Liver (tissue), 9 donors: ENCODE measurements around the gene MYCL. TPM values are rescaled to one million over a fixed set of nuclear protein-coding genes. Genes with fewer than 3 reads are reported as not detected.
"Not testable (repeated sequence)": the region's sequence is repeated elsewhere in the genome, so short reads cannot be mapped to it uniquely, and the experiment has no call there.

Experiments used
- DNase-seq: peaks from one replicate; pipeline ENCODE4 v3.0.0-alpha.2; 2017; ENCODE audit warnings: low spot score
- H3K27ac ChIP-seq, 2 donors: one replicate each; pipeline ENCODE4 v1.7.0; 2013; ENCODE audit warnings: inconsistent platforms in 2 of 2, low read length in 2 of 2, control low read depth in 1 of 2, low read depth in 1 of 2, mild to moderate bottlenecking in 1 of 2
- H3K27me3 ChIP-seq, 4 donors: one replicate each; pipeline versions ENCODE4 v1.6.1 to v1.7.0; 2013; ENCODE audit warnings: low read length in 3 of 4, inconsistent platforms in 1 of 4, mild to moderate bottlenecking in 1 of 4, moderate library complexity in 1 of 4; ENCODE audit not compliant: control insufficient read depth in 4 of 4, insufficient read depth in 4 of 4
- H3K36me3 ChIP-seq, 4 donors: one replicate each; pipeline versions ENCODE4 v1.6.1 to v1.7.0; 2013; ENCODE audit warnings: low read length in 3 of 4, mild to moderate bottlenecking in 3 of 4, low read depth in 1 of 4, moderate library complexity in 1 of 4; ENCODE audit not compliant: control insufficient read depth in 4 of 4, insufficient read depth in 3 of 4
- H3K4me1 ChIP-seq, 4 donors: one replicate each; pipeline versions ENCODE4 v1.6.1 to v1.7.0; 2013; ENCODE audit warnings: low read length in 3 of 4, mild to moderate bottlenecking in 3 of 4, moderate library complexity in 1 of 4; ENCODE audit not compliant: control insufficient read depth in 4 of 4, insufficient read depth in 4 of 4
- H3K4me3 ChIP-seq, 3 donors: one replicate each; pipeline versions ENCODE4 v1.6.1 to v1.7.0; 2013; ENCODE audit warnings: low read length in 3 of 3, control low read depth in 1 of 3, low read depth in 1 of 3, mild to moderate bottlenecking in 1 of 3
- H3K9ac ChIP-seq, 2 donors: one replicate each; pipeline ENCODE4 v1.7.0; 2013; ENCODE audit warnings: low read length in 2 of 2, mild to moderate bottlenecking in 2 of 2, moderate library complexity in 2 of 2, control low read depth in 1 of 2, low read depth in 1 of 2
- H3K9me3 ChIP-seq, 4 donors: one replicate each; pipeline versions ENCODE4 v1.6.1 to v1.7.0; 2013; ENCODE audit warnings: low read length in 3 of 4; ENCODE audit not compliant: control insufficient read depth in 4 of 4
- EGR1 ChIP-seq, 2 donors: IDR thresholded peaks; 2 replicates each; pipeline ENCODE4 v1.6.1; 2016 to 2018; ENCODE audit warnings: antibody characterized with exemption in 2 of 2, low read depth in 2 of 2
- FOXA2 ChIP-seq: IDR thresholded peaks from 2 replicates; pipeline ENCODE4 v1.6.1; 2016; ENCODE audit warnings: antibody characterized with exemption
- GABPA ChIP-seq, 2 donors: IDR thresholded peaks in 1 of 2; conservative IDR thresholded peaks in 1 of 2; 2 replicates each; pipeline ENCODE4 v1.6.1; 2016; ENCODE audit warnings: antibody characterized with exemption in 2 of 2, mild to moderate bottlenecking in 1 of 2, moderate library complexity in 1 of 2
- HNF4G ChIP-seq: IDR thresholded peaks from 2 replicates; pipeline ENCODE4 v1.6.1; 2016; ENCODE audit warnings: antibody characterized with exemption
- JUND ChIP-seq, 2 donors: IDR thresholded peaks; 2 replicates each; pipeline ENCODE4 v1.6.1; 2016; ENCODE audit warnings: antibody characterized with exemption in 2 of 2
- NR2F2 ChIP-seq: IDR thresholded peaks from 2 replicates; pipeline ENCODE4 v1.6.1; 2016; ENCODE audit warnings: antibody characterized with exemption
- RAD21 ChIP-seq, 2 donors: IDR thresholded peaks; 2 replicates each; pipeline ENCODE4 v1.6.1; 2016; ENCODE audit warnings: antibody characterized with exemption in 2 of 2, mild to moderate bottlenecking in 2 of 2
- REST ChIP-seq: IDR thresholded peaks from 2 replicates; pipeline ENCODE4 v1.6.1; 2016; ENCODE audit warnings: antibody characterized with exemption, mild to moderate bottlenecking
- YY1 ChIP-seq: IDR thresholded peaks from 2 replicates; pipeline ENCODE4 v1.6.1; 2016; ENCODE audit warnings: antibody characterized with exemption, mild to moderate bottlenecking
- WGBS: extraction: QIAGEN DNeasy Blood & Tissue Kit; methylation state at CpG from one replicate; pipeline ENCODE4 v1.1.7; 2013; 5-methylcytosine and 5-hydroxymethylcytosine counted together
- polyA plus RNA-seq, 2 donors: library from polyadenylated mRNA; stranded (reverse) in 1 of 2; unstranded in 1 of 2; fragments of 200-250 nt in 1 of 2; fragments of >200 nt in 1 of 2; fragmentation: Nextera tagmentation in 1 of 2; extraction: Ambion mirVana in 1 of 2; gene quantifications; one replicate each; pipeline versions ENCODE4 v1.2.1 to v1.2.3, GENCODE V29; 2013 to 2015
- total RNA-seq, 2 donors: library from RNA; depleted of rRNA; stranded (reverse); fragments of >200 nt; gene quantifications; one replicate each; pipeline ENCODE4 v1.2.3, GENCODE V29; 2014
- TF ChIP-seq, protein P1 (sequence below): IDR thresholded peaks from 2 replicates; pipeline ENCODE4 v1.6.1; 2016; ENCODE audit warnings: antibody characterized with exemption
- TF ChIP-seq, protein P2 (sequence below): fragments of 150-350 bp; IDR thresholded peaks from 2 replicates; pipeline ENCODE4 v1.5.1; 2017; ENCODE audit warnings: improper control_type of control experiment, low read depth, low read length; ENCODE audit not compliant: missing input control
- donor health status: healthy.
- donor health status: healthy.
- donor health status: healthy.
- donor health status: healthy.
- donor health status: healthy.

The MYCL gene
- total and polyA plus RNA-seq, 4 donors, result 1.8 to 6.6 (median 2.5) TPM

DNA sequence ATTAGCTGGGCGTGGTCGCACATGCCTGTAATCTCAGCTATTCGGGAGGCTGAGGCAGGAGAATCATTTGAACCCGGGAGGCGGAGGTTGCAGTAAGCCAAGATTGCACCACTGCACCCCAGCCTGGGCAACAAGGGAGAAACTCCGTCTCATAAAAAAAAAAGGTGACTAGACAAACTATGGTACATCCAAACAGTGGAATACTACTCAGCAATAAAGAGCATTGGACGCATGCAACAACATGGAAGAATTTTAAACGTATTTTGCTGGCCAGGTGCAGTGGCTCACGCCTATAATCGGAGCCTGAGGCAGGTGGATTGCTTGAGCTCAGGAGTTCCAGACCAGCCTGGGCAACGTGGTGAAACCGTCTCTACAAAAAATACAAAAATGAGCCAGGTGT lies 30.7 kb downstream of the MYCL start:
- H3K4me3 ChIP-seq, H3K4me1 ChIP-seq, DNase-seq, H3K9me3 ChIP-seq, H3K27me3 ChIP-seq, H3K27ac ChIP-seq, H3K9ac ChIP-seq, H3K36me3 ChIP-seq: not testable (repeated sequence)
- 97% methylated on average over 12 of the region's 12 CpGs for WGBS

- H3K9me3 ChIP-seq, H3K36me3 ChIP-seq, H3K4me1 ChIP-seq, H3K4me3 ChIP-seq, DNase-seq, H3K9ac ChIP-seq, H3K27me3 ChIP-seq, H3K27ac ChIP-seq: not testable (repeated sequence)
- WGBS, result 97% methylated on average over 37 of the region's 37 CpGs
These were observed 32.1 kb downstream of the MYCL start for GRCh38 chr1:39869538-39870112.

DNA sequence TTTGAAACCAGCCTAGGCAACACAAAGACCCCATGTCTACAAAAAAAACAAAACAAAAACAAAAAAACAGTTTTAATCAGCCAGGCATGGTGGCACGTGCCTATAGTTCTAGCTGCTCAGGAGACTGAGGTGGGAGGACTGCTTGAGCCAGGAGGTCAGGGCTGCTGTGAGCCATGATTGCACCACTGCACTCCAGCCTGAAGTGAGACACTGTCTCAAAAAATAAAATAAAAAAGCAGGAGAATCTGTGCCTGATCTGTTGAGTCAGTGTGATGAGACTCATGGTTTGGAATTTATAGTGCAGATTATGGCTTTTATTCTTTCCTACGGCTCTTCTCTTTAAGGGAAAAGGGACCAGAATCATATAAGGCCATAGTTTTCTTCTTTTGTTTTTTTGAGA lies 35.0 kb downstream of the MYCL start:
- TF ChIP-seq HNF4G (no peak), RAD21 (IDR thresholded peaks at IDR 0.05) (no peak), REST (no peak), JUND (IDR thresholded peaks at IDR 0.05) (no peak), EGR1 (IDR thresholded peaks at IDR 0.05; ENCODE audit: low read depth in 2 of 2) (no peak), GABPA (IDR thresholded peaks at IDR 0.05 in 1 of 2, conservative IDR thresholded peaks at IDR 0.05 in 1 of 2) (no peak)
- TF ChIP-seq, protein P1, sequence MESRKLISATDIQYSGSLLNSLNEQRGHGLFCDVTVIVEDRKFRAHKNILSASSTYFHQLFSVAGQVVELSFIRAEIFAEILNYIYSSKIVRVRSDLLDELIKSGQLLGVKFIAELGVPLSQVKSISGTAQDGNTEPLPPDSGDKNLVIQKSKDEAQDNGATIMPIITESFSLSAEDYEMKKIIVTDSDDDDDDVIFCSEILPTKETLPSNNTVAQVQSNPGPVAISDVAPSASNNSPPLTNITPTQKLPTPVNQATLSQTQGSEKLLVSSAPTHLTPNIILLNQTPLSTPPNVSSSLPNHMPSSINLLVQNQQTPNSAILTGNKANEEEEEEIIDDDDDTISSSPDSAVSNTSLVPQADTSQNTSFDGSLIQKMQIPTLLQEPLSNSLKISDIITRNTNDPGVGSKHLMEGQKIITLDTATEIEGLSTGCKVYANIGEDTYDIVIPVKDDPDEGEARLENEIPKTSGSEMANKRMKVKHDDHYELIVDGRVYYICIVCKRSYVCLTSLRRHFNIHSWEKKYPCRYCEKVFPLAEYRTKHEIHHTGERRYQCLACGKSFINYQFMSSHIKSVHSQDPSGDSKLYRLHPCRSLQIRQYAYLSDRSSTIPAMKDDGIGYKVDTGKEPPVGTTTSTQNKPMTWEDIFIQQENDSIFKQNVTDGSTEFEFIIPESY, result no peak
- WGBS, result over 99% methylated on average over 2 of the region's 2 CpGs
- Histone ChIP-seq H3K9ac (no peak overlapping the region), H3K4me1 (no peaks in the 10 kb centered on the region), H3K27me3 (no peaks in the 10 kb centered on the region), H3K4me3 (no peak overlapping the region), H3K36me3 (peaks cover 0 to 3% (median 0%) of the 10 kb centered on the region in 4 donors), H3K9me3 (no peaks in the 10 kb centered on the region), H3K27ac (no peak overlapping the region)
- DNase-seq, result no peak

DNA sequence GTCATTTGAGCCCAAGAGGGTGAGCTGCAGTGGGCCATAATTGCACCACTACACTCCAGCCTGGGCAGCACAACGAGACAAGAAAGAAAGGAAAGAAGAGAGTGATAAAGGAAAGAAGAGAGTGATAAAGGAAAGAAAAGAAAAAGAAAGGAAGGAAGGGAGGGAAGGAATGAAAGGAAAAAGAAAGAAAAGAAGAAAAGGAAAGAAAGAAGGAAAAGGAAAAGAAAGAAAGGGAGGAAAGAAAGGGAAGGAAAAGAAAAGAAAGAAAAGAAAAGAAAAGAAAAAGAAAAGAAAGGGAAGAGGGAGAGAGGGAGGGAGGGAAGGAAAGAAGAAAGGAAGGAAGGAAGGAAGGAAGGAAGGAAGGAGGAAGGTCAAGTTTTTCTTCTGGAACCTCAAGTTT lies 36.0 kb downstream of the MYCL start:
- Histone ChIP-seq H3K4me1 (no peaks in the 10 kb centered on the region), H3K9ac (no peak overlapping the region), H3K27me3 (no peaks in the 10 kb centered on the region), H3K27ac (no peak overlapping the region), H3K36me3 (peaks cover 0 to 3% (median 0%) of the 10 kb centered on the region in 4 donors), H3K9me3 (no peaks in the 10 kb centered on the region), H3K4me3 (no peak overlapping the region)
- DNase-seq, result no peak
- 96% methylated on average over 1 of the region's 1 CpG for WGBS
- no peak for TF ChIP-seq GABPA (IDR thresholded peaks at IDR 0.05 in 1 of 2, conservative IDR thresholded peaks at IDR 0.05 in 1 of 2)
- TF ChIP-seq, protein P2, sequence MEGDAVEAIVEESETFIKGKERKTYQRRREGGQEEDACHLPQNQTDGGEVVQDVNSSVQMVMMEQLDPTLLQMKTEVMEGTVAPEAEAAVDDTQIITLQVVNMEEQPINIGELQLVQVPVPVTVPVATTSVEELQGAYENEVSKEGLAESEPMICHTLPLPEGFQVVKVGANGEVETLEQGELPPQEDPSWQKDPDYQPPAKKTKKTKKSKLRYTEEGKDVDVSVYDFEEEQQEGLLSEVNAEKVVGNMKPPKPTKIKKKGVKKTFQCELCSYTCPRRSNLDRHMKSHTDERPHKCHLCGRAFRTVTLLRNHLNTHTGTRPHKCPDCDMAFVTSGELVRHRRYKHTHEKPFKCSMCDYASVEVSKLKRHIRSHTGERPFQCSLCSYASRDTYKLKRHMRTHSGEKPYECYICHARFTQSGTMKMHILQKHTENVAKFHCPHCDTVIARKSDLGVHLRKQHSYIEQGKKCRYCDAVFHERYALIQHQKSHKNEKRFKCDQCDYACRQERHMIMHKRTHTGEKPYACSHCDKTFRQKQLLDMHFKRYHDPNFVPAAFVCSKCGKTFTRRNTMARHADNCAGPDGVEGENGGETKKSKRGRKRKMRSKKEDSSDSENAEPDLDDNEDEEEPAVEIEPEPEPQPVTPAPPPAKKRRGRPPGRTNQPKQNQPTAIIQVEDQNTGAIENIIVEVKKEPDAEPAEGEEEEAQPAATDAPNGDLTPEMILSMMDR, result no peak
- no peak for TF ChIP-seq YY1
- no peak for TF ChIP-seq NR2F2
- no peak for TF ChIP-seq RAD21 (IDR thresholded peaks at IDR 0.05)
- TF ChIP-seq FOXA2, result no peak
- TF ChIP-seq REST, result no peak
